ENCODE data around the gene NPC1L1. TPM values are rescaled to one million over a fixed set of nuclear protein-coding genes. Genes with fewer than 3 reads are reported as not detected.

The NPC1L1 gene
- total RNA-seq, 4 donors from 2014 or later: 0.24 to 0.65 (median 0.28) TPM

GRCh38 chr7:44497155-44498027, 43.7 kb downstream of the NPC1L1 start:
- TF ChIP-seq CTCF (IDR thresholded peaks at IDR 0.05): no peak
- ATAC-seq (ENCODE audit: low FRiP score): no peak
- no peak for DNase-seq (ENCODE audit: low spot score)

- TF ChIP-seq CTCF (IDR thresholded peaks at IDR 0.05): no peak
- no peak for ATAC-seq (ENCODE audit: low FRiP score)
- no peak for DNase-seq (ENCODE audit: low spot score)
Observed at GRCh38 chr7:44496385-44496784, 44.7 kb downstream of the NPC1L1 start.

- DNase-seq (ENCODE audit: low spot score) (no peak), ATAC-seq (ENCODE audit: low FRiP score) (no peak)
- no peak for TF ChIP-seq CTCF (IDR thresholded peaks at IDR 0.05)
Observed at GRCh38 chr7:44494960-44495359, 46.2 kb downstream of the NPC1L1 start.

- DNase-seq (ENCODE audit: low spot score): no peak
- ATAC-seq (ENCODE audit: low FRiP score): no peak
- TF ChIP-seq CTCF (IDR thresholded peaks at IDR 0.05): no peak
Observed at GRCh38 chr7:44491229-44491628, 49.9 kb downstream of the NPC1L1 start.

GRCh38 chr7:44490351-44491200, 50.6 kb downstream of the NPC1L1 start, which contains the start of gene NUDCD3:
Gene NUDCD3 (minus strand): TSS chr7:44490658. CDS start chr7:44490600, 58 bp downstream.
- no peak for TF ChIP-seq CTCF (IDR thresholded peaks at IDR 0.05)
- DNase-seq (ENCODE audit: low spot score) (peak; percentile 36), ATAC-seq (ENCODE audit: low FRiP score) (peak; percentile 96)

- no peak for TF ChIP-seq CTCF (IDR thresholded peaks at IDR 0.05)
- DNase-seq (ENCODE audit: low spot score): no peak
- peak; percentile 24 for ATAC-seq (ENCODE audit: low FRiP score)
Observed at GRCh38 chr7:44489955-44490350, 51.2 kb downstream of the NPC1L1 start.

Data from omental fat pad (tissue), 4 donors.